ENCODE data around the gene PCYT2. TPM values are rescaled to one million over a fixed set of nuclear protein-coding genes. Genes with fewer than 3 reads are reported as not detected.

PCYT2 gene
- total and polyA plus RNA-seq, 10 of the 15 experiments (the other 5 are each of a cell fraction or from before 2014, with no cell fraction given) = 0.63 to 72.0 (median 45.0) TPM

GRCh38 chr17:81860756-81861568 lies 50.2 kb downstream of the PCYT2 start (continued):
- TF ChIP-seq REST (IDR thresholded peaks at IDR 0.05; ENCODE audit: low read depth, low read length) = no peak
- TF ChIP-seq SUZ12 (IDR thresholded peaks at IDR 0.05; ENCODE audit: unreplicated experiment) = no peak
- no peak; the same call in 1 of the 2 replicates for TF ChIP-seq ZNF207 (IDR thresholded peaks at IDR 0.05; ENCODE audit: borderline replicate concordance)
- peak; percentile 5; the same call in 1 of the 2 replicates for TF ChIP-seq PAX5 (IDR thresholded peaks at IDR 0.05; ENCODE audit: borderline replicate concordance, low read depth, low read length)
- TF ChIP-seq RBBP5 (conservative IDR thresholded peaks at IDR 0.05) = no peak
- no peak for TF ChIP-seq SREBF1 (IDR thresholded peaks at IDR 0.05; ENCODE audit: low read length)
- TF ChIP-seq NR2C1 (IDR thresholded peaks at IDR 0.05) = no peak
- TF ChIP-seq KAT2A (conservative IDR thresholded peaks at IDR 0.05; ENCODE audit: control insufficient read depth, low read depth, low read length) = no peak
- no peak for TF ChIP-seq MYB (IDR thresholded peaks at IDR 0.05; ENCODE audit: borderline replicate concordance, low read depth, low read length)
- no peak for TF ChIP-seq HDAC6 (IDR thresholded peaks at IDR 0.05; ENCODE audit: unreplicated experiment)
- TF ChIP-seq GABPA (IDR thresholded peaks at IDR 0.05; ENCODE audit: low read depth) = peak; percentile 94
- no peak for TF ChIP-seq SMAD1 (IDR thresholded peaks at IDR 0.05; ENCODE audit: low read depth, partially characterized antibody)
- TF ChIP-seq ZNF384 (IDR thresholded peaks at IDR 0.05; ENCODE audit: borderline replicate concordance, low read depth, low read length) = no peak
- TF ChIP-seq RAD21 (IDR thresholded peaks at IDR 0.05; ENCODE audit: insufficient read depth, low read depth, low read length) = no peak
- TF ChIP-seq, protein P1, sequence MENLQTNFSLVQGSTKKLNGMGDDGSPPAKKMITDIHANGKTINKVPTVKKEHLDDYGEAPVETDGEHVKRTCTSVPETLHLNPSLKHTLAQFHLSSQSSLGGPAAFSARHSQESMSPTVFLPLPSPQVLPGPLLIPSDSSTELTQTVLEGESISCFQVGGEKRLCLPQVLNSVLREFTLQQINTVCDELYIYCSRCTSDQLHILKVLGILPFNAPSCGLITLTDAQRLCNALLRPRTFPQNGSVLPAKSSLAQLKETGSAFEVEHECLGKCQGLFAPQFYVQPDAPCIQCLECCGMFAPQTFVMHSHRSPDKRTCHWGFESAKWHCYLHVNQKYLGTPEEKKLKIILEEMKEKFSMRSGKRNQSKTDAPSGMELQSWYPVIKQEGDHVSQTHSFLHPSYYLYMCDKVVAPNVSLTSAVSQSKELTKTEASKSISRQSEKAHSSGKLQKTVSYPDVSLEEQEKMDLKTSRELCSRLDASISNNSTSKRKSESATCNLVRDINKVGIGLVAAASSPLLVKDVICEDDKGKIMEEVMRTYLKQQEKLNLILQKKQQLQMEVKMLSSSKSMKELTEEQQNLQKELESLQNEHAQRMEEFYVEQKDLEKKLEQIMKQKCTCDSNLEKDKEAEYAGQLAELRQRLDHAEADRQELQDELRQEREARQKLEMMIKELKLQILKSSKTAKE (IDR thresholded peaks at IDR 0.05; ENCODE audit: low read depth, poor library complexity, severe bottlenecking) = peak; percentile 84
- TF ChIP-seq TAF1 (IDR thresholded peaks at IDR 0.05; ENCODE audit: borderline replicate concordance, low read depth, low read length) = peak; percentile 41
- TF ChIP-seq ESRRA (IDR thresholded peaks at IDR 0.05; ENCODE audit: low read length) = no peak
- peak; percentile 86 for TF ChIP-seq ATF3 (IDR thresholded peaks at IDR 0.05; ENCODE audit: borderline replicate concordance, extremely low read depth, low read depth, low read length)
- TF ChIP-seq SPI1 (IDR thresholded peaks at IDR 0.05; ENCODE audit: borderline replicate concordance, insufficient read depth, low read depth, low read length) = no peak
- TF ChIP-seq POLR2A (IDR thresholded peaks at IDR 0.05; ENCODE audit: low read depth, low read length) = peak; percentile 96

All from GM12878 (cell line).